K562 (cell line): ENCODE results near the gene A4GNT. TPM values are rescaled to one million over a fixed set of nuclear protein-coding genes. Genes with fewer than 3 reads are reported as not detected.

ENCODE experiments used
- ATAC-seq: fragments of 200-7000 bp; cut with Tn5 transposase; 3 replicates; pipeline ENCODE4 v1.9.1; 2020; ENCODE audit warnings: moderate library complexity
- BruUV-seq: library from RNA; stranded (reverse); fragments of 400-500 nt; replicated peaks from 2 replicates; lab custom pipeline; 2021; lab: Mats Ljungman, UMichigan
- CTCF ChIA-PET: fragments of 300-600 bp; formaldehyde crosslinking; extraction: SDS; loops from one replicate; lab custom pipeline; 2021; ENCODE audit warnings: low intra/inter-chr PET ratio; lab: Yijun Ruan, JAX
- POLR2A ChIA-PET: fragments of 300-600, 350-650 bp; sonication (Branson Sonifier 250); formaldehyde crosslinking; extraction: SDS; loops from one replicate; lab custom pipeline; 2021; ENCODE audit warnings: antibody characterized with exemption, inconsistent platforms; lab: Yijun Ruan, JAX
- DNase-seq, 4 experiments: peaks; one replicate each; pipeline versions ENCODE4 v3.0.0 to v3.0.0-alpha.2; 2011 to 2018; ENCODE audit warnings: low spot score in 3 of 4, mixed read lengths in 3 of 4; ENCODE audit errors: extremely low read depth in 1 of 4
- FAIRE-seq: peaks from 2 replicates; lab custom pipeline; 2011; peaks lifted over from hg19 to GRCh38; lab: Jason Lieb, UNC
- H2AFZ ChIP-seq: 2 replicates; pipeline ENCODE4 v1.6.0; 2011; ENCODE audit warnings: low read depth, low read length, control low read depth, inconsistent platforms
- H3K27ac ChIP-seq: fragments of 200-600 bp; 3 replicates; pipeline ENCODE4 v1.8.0; 2011; ENCODE audit warnings: low read depth, mild to moderate bottlenecking, control low read depth, inconsistent platforms, low read length, moderate library complexity, mixed read lengths; ENCODE audit errors: extremely low read depth
- H3K27me3 ChIP-seq, 2 experiments: fragments of 300-600 bp in 1 of 2; 2 replicates in 1 of 2; 3 replicates in 1 of 2; pipeline versions ENCODE4 v1.6.0 to v1.8.0; 2011; ENCODE audit warnings: inconsistent platforms in 2 of 2, low read length in 2 of 2, mild to moderate bottlenecking in 1 of 2, mixed read lengths in 1 of 2, moderate library complexity in 1 of 2; ENCODE audit not compliant: control insufficient read depth in 2 of 2, insufficient read depth in 2 of 2
- H3K36me3 ChIP-seq: fragments of 300-600 bp; 3 replicates; pipeline ENCODE4 v1.8.0; 2011; ENCODE audit warnings: mild to moderate bottlenecking, low read length, inconsistent platforms; ENCODE audit not compliant: control insufficient read depth, insufficient read depth
- H3K4me1 ChIP-seq, 2 experiments: fragments of 200-600 bp in 1 of 2; replicated peaks in 1 of 2; 2 replicates in 1 of 2; 3 replicates in 1 of 2; pipeline versions ENCODE4 v1.5.1 to v1.8.0; 2011; ENCODE audit warnings: inconsistent platforms in 2 of 2, low read length in 2 of 2, mild to moderate bottlenecking in 1 of 2, mixed read lengths in 1 of 2, moderate library complexity in 1 of 2; ENCODE audit not compliant: control insufficient read depth in 2 of 2, insufficient read depth in 2 of 2
- H3K4me2 ChIP-seq: 2 replicates; pipeline ENCODE4 v1.6.1; 2011; ENCODE audit warnings: low read length, control low read depth, inconsistent platforms, mixed read lengths; ENCODE audit not compliant: insufficient read depth
- H3K4me3 ChIP-seq: fragments of 200-600 bp; sonication (generic), shearing (Covaris generic); 2 replicates; pipeline ENCODE4 v1.5.1; 2016; ENCODE audit warnings: control low read depth, inconsistent platforms
- H3K79me2 ChIP-seq: fragments of 200-600 bp; 3 replicates; pipeline ENCODE4 v1.8.0; 2011; ENCODE audit warnings: low read length, inconsistent platforms; ENCODE audit not compliant: control insufficient read depth, insufficient read depth
- H3K9ac ChIP-seq, 2 experiments: 2 replicates each; pipeline versions ENCODE4 v1.6.0 to v1.6.1; 2011; ENCODE audit warnings: low read depth in 2 of 2, low read length in 2 of 2, control low read depth in 1 of 2, inconsistent platforms in 1 of 2, mild to moderate bottlenecking in 1 of 2, mixed read lengths in 1 of 2; ENCODE audit not compliant: insufficient read depth in 1 of 2
- H3K9me1 ChIP-seq: one replicate; pipeline ENCODE4 v1.6.0; 2011; ENCODE audit warnings: inconsistent platforms, mild to moderate bottlenecking, low read length, moderate library complexity; ENCODE audit not compliant: control insufficient read depth, insufficient read depth
- H3K9me3 ChIP-seq: replicated peaks from 2 replicates; pipeline ENCODE4 v1.5.1; 2011; ENCODE audit warnings: low read depth, low read length, inconsistent platforms; ENCODE audit not compliant: control insufficient read depth, insufficient read depth
- H4K20me1 ChIP-seq: replicated peaks from 2 replicates; pipeline ENCODE4 v1.6.1; 2011; ENCODE audit warnings: low read length, inconsistent platforms, mixed read lengths; ENCODE audit not compliant: control insufficient read depth, insufficient read depth
- CREB1 ChIP-seq, 2 experiments: sonication (generic) in 1 of 2; formaldehyde crosslinking in 1 of 2; IDR thresholded peaks; 2 replicates each; pipeline versions ENCODE4 v1.6.1 to v1.8.0; 2012 to 2022; ENCODE audit warnings: inconsistent platforms in 1 of 2, mild to moderate bottlenecking in 1 of 2, missing genetic modification reagents in 1 of 2, moderate library complexity in 1 of 2
- IFI16 ChIP-seq: fragments of 250-450 bp; sonication (Bioruptor Pico); IDR thresholded peaks from 2 replicates; pipeline ENCODE4 v2.1.2; 2022; ENCODE audit warnings: mild to moderate bottlenecking, inconsistent platforms
- KAT7 ChIP-seq: sonication (generic); formaldehyde crosslinking; IDR thresholded peaks from 2 replicates; pipeline ENCODE4 v1.8.0; 2022; ENCODE audit warnings: missing genetic modification reagents, mild to moderate bottlenecking, borderline replicate concordance
- POLR2B ChIP-seq: fragments of 450-650 bp; IDR thresholded peaks from 2 replicates; pipeline ENCODE4 v1.6.1; 2018; ENCODE audit warnings: low read depth; ENCODE audit not compliant: partially characterized antibody
- RBM17 ChIP-seq: fragments of 200-400 bp; formaldehyde crosslinking; IDR thresholded peaks from 2 replicates; pipeline ENCODE4 v1.6.1; 2017; ENCODE audit warnings: low read depth, mild to moderate bottlenecking, low read length, borderline replicate concordance
- SAFB ChIP-seq: fragments of 200-400 bp; formaldehyde crosslinking; IDR thresholded peaks from 2 replicates; pipeline ENCODE4 v1.6.1; 2017; ENCODE audit warnings: low read depth, low read length, borderline replicate concordance
- SMARCA5 ChIP-seq: fragments of 450-650 bp; IDR thresholded peaks from 2 replicates; pipeline ENCODE4 v1.6.1; 2016
- ZBTB7A ChIP-seq: IDR thresholded peaks from 2 replicates; pipeline ENCODE4 v1.6.1; 2011; ENCODE audit warnings: low read depth, mild to moderate bottlenecking, low read length, moderate library complexity, borderline replicate concordance; ENCODE audit not compliant: control insufficient read depth
- ZKSCAN8 ChIP-seq: fragments of 200-800 bp; sonication (Bioruptor generic); IDR thresholded peaks from 2 replicates; pipeline ENCODE4 v1.6.1; 2016; ENCODE audit warnings: missing genetic modification characterization, missing compliant biosample characterization
- WGBS: fragments of 100-300 bp; shearing (Covaris generic); methylation state at CpG from one replicate; pipeline ENCODE4 v1.1.6; 2016; ENCODE audit warnings: low coverage, mixed read lengths; ENCODE audit not compliant: insufficient coverage; ENCODE audit errors: missing lambda C conversion rate; 5-methylcytosine and 5-hydroxymethylcytosine counted together
- in situ Hi-C: fragments of 300-500 bp; cut with MboI; formaldehyde crosslinking; loops from 4 replicates; pipeline ENCODE4 v1.15.0; 2018; ENCODE audit warnings: inconsistent platforms, mixed read lengths
- intact Hi-C: fragments of 100-400 bp; cut with micrococcal nuclease; formaldehyde crosslinking; loops from 2 replicates; pipeline ENCODE4 v1.14.2; 2022
- polyA plus RNA-seq, 8 experiments: library from polyadenylated mRNA; depleted of rRNA in 4 of 8; stranded (reverse) in 5 of 8; unstranded in 3 of 8; fragments of >200 nt; fragmentation: Nextera tagmentation in 2 of 8; fragmentation: Illumina TruSeq in 1 of 8; extraction: Ambion mirVana in 2 of 8; extraction: Trizol in 1 of 8; gene quantifications; 2 replicates each; pipeline versions ENCODE4 v1.2.1 to v1.2.3, GENCODE V29; 2011 to 2014; ENCODE audit warnings: inconsistent platforms in 1 of 8, missing spikeins in 1 of 8
- total RNA-seq, 7 experiments: library from RNA; depleted of rRNA in 6 of 7; stranded (reverse); fragments of >200 nt in 6 of 7; fragmentation: Illumina TruSeq in 2 of 7; extraction: Trizol in 2 of 7; gene quantifications; 2 replicates each; pipeline versions ENCODE4 v1.2.1 to v1.2.3, GENCODE V29; 2011 to 2021; ENCODE audit warnings: low replicate concordance in 1 of 7
- TF ChIP-seq, protein P1 (sequence below): fragments of 250-450 bp; sonication (Bioruptor Pico); IDR thresholded peaks from 2 replicates; pipeline ENCODE4 v1.5.0; 2021
- TF ChIP-seq, protein P2 (sequence below): fragments of 450-650 bp; IDR thresholded peaks from 2 replicates; pipeline ENCODE4 v1.6.1; 2017; ENCODE audit warnings: antibody characterized with exemption, mild to moderate bottlenecking
- TF ChIP-seq, protein P3 (sequence below): IDR thresholded peaks from 2 replicates; pipeline ENCODE4 v1.6.1; 2011; ENCODE audit warnings: borderline replicate concordance, low read depth, mild to moderate bottlenecking, moderate library complexity, low read length; ENCODE audit not compliant: insufficient read depth, poor library complexity, severe bottlenecking
- TF ChIP-seq, protein P4 (sequence below), 3 experiments: IDR thresholded peaks in 2 of 3; conservative IDR thresholded peaks in 1 of 3; 2 replicates each; pipeline ENCODE4 v1.5.1; 2011 to 2012; ENCODE audit warnings: low read length in 3 of 3, mild to moderate bottlenecking in 3 of 3, control low read depth in 2 of 3, improper control_type of control experiment in 1 of 3, inconsistent platforms in 1 of 3, low read depth in 1 of 3, mixed read lengths in 1 of 3, moderate library complexity in 1 of 3; ENCODE audit not compliant: insufficient read depth in 2 of 3

Gene A4GNT
- total and polyA plus RNA-seq, 9 of the 15 experiments (the other 6 are each of a cell fraction or from before 2014, with no cell fraction given), result not detected

DNA sequence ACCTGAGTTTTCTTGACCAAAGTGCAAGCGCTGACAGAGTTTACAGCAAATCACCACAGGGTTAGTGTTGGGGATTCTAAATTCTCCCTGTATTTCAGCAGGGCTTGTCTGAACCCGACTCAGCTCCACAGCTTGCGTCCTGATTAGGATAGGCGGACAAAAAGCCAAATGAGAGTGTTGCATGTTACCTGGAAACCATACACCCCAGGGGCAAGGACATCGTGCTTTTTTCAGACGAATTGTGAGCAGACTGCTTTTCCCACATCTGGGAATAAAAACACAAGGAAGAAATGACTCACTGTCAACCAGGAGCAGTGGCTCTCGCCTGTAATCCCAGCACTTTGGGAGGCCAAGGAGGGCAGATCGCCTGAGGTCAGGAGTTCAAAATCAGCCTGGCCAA, 19.8 kb downstream of the A4GNT start:
- no peak overlapping the region for H3K9ac ChIP-seq
- BruUV-seq, result no TSS peak
- TF ChIP-seq RBM17 (no peak), ZKSCAN8 (CRISPR knock-in tag) (no peak), ZBTB7A (no peak), SMARCA5 (no peak), POLR2B (no peak), CREB1 (IDR thresholded peaks at IDR 0.05) (no peak), CREB1 (CRISPR knock-in tag; IDR thresholded peaks at IDR 0.05) (no peak), KAT7 (CRISPR knock-in tag) (no peak), IFI16 (CRISPR knock-in tag) (no peak), SAFB (no peak)
- TF ChIP-seq, protein P1, sequence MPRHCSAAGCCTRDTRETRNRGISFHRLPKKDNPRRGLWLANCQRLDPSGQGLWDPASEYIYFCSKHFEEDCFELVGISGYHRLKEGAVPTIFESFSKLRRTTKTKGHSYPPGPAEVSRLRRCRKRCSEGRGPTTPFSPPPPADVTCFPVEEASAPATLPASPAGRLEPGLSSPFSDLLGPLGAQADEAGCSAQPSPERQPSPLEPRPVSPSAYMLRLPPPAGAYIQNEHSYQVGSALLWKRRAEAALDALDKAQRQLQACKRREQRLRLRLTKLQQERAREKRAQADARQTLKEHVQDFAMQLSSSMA, result no peak
- TF ChIP-seq, protein P2, sequence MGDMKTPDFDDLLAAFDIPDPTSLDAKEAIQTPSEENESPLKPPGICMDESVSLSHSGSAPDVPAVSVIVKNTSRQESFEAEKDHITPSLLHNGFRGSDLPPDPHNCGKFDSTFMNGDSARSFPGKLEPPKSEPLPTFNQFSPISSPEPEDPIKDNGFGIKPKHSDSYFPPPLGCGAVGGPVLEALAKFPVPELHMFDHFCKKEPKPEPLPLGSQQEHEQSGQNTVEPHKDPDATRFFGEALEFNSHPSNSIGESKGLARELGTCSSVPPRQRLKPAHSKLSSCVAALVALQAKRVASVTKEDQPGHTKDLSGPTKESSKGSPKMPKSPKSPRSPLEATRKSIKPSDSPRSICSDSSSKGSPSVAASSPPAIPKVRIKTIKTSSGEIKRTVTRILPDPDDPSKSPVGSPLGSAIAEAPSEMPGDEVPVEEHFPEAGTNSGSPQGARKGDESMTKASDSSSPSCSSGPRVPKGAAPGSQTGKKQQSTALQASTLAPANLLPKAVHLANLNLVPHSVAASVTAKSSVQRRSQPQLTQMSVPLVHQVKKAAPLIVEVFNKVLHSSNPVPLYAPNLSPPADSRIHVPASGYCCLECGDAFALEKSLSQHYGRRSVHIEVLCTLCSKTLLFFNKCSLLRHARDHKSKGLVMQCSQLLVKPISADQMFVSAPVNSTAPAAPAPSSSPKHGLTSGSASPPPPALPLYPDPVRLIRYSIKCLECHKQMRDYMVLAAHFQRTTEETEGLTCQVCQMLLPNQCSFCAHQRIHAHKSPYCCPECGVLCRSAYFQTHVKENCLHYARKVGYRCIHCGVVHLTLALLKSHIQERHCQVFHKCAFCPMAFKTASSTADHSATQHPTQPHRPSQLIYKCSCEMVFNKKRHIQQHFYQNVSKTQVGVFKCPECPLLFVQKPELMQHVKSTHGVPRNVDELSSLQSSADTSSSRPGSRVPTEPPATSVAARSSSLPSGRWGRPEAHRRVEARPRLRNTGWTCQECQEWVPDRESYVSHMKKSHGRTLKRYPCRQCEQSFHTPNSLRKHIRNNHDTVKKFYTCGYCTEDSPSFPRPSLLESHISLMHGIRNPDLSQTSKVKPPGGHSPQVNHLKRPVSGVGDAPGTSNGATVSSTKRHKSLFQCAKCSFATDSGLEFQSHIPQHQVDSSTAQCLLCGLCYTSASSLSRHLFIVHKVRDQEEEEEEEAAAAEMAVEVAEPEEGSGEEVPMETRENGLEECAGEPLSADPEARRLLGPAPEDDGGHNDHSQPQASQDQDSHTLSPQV, result no peak
- TF ChIP-seq, protein P3, sequence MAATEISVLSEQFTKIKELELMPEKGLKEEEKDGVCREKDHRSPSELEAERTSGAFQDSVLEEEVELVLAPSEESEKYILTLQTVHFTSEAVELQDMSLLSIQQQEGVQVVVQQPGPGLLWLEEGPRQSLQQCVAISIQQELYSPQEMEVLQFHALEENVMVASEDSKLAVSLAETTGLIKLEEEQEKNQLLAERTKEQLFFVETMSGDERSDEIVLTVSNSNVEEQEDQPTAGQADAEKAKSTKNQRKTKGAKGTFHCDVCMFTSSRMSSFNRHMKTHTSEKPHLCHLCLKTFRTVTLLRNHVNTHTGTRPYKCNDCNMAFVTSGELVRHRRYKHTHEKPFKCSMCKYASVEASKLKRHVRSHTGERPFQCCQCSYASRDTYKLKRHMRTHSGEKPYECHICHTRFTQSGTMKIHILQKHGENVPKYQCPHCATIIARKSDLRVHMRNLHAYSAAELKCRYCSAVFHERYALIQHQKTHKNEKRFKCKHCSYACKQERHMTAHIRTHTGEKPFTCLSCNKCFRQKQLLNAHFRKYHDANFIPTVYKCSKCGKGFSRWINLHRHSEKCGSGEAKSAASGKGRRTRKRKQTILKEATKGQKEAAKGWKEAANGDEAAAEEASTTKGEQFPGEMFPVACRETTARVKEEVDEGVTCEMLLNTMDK, result no peak
- TF ChIP-seq, protein P4, sequence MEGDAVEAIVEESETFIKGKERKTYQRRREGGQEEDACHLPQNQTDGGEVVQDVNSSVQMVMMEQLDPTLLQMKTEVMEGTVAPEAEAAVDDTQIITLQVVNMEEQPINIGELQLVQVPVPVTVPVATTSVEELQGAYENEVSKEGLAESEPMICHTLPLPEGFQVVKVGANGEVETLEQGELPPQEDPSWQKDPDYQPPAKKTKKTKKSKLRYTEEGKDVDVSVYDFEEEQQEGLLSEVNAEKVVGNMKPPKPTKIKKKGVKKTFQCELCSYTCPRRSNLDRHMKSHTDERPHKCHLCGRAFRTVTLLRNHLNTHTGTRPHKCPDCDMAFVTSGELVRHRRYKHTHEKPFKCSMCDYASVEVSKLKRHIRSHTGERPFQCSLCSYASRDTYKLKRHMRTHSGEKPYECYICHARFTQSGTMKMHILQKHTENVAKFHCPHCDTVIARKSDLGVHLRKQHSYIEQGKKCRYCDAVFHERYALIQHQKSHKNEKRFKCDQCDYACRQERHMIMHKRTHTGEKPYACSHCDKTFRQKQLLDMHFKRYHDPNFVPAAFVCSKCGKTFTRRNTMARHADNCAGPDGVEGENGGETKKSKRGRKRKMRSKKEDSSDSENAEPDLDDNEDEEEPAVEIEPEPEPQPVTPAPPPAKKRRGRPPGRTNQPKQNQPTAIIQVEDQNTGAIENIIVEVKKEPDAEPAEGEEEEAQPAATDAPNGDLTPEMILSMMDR (IDR thresholded peaks at IDR 0.05 in 2 of 3, conservative IDR thresholded peaks at IDR 0.05 in 1 of 3; ENCODE audit: insufficient read depth in 2 of 3, low read depth in 1 of 3, low read length in 3 of 3), result no peak

More for the DNA sequence above, 19.8 kb downstream of the A4GNT start:
- WGBS, result 3% methylated on average over 8 of the region's 8 CpGs
- no peaks in the 10 kb centered on the region for H3K9me3 ChIP-seq
- ATAC-seq (no peak), FAIRE-seq (no peak), DNase-seq (no peak)
- H3K4me3 ChIP-seq, result no peak overlapping the region
- no peaks in the 10 kb centered on the region for H3K36me3 ChIP-seq
- no peaks in the 10 kb centered on the region for H4K20me1 ChIP-seq
- H3K27me3 ChIP-seq, result no peaks in the 10 kb centered on the region; a peak in 1 of 5 replicates
- H2AFZ ChIP-seq, result no peak overlapping the region
- in situ Hi-C loops (no loop called here), intact Hi-C loops (no loop called here)
- peaks cover 2% of the 10 kb centered on the region for H3K9me1 ChIP-seq
- no peak overlapping the region for H3K4me2 ChIP-seq
- ChIA-PET CTCF (no interaction called here), POLR2A (no interaction called here)
- H3K4me1 ChIP-seq, result peaks cover 5 to 14% of the 10 kb centered on the region in 2 experiments; a peak in 4 of 5 replicates
- H3K79me2 ChIP-seq, result no peaks in the 10 kb centered on the region
- H3K27ac ChIP-seq, result no peak overlapping the region
